ENCODE results near the gene TIRAP.

The TIRAP gene

GRCh38 chr11:126340960-126341606 is 58.2 kb downstream of the TIRAP start:
- DNase-seq (ENCODE audit: low read depth in 2 of 3, low spot score in 2 of 3) = no peak

GRCh38 chr11:126341760-126342161 is 58.9 kb downstream of the TIRAP start:
- no peak for DNase-seq (ENCODE audit: low read depth in 2 of 3, low spot score in 2 of 3)

DNA sequence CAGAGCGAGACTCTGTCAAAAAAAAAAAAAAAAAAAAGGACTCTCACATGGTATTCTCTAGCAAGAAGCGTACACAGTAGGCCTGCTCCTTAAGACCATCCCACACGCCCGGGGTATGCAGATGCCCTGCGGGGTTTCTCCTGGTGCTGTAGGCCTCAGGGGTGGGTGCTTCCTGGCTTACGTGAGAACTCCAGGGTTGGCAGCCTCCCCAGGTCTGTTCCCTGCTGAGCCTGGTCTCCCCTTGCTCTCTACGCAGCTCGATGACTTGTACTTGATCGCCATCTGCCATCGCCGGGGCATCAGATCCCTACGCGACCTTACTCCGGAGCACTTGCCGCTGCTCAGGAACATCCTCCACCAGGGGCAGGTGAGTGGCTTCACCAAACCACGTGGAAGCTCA is 60.2 kb downstream of the TIRAP start:
- no peak for DNase-seq (ENCODE audit: low read depth in 2 of 3, low spot score in 2 of 3)
